Measurements from ENCODE around the gene ATF4. TPM values are rescaled to one million over a fixed set of nuclear protein-coding genes. Genes with fewer than 3 reads are reported as not detected.
"Not testable (repeated sequence)": the region's sequence is repeated elsewhere in the genome, so short reads cannot be mapped to it uniquely, and the experiment has no call there.

The ATF4 gene
- total and polyA plus RNA-seq, 2 experiments from 2014 or later = 203 to 375 TPM

DNA sequence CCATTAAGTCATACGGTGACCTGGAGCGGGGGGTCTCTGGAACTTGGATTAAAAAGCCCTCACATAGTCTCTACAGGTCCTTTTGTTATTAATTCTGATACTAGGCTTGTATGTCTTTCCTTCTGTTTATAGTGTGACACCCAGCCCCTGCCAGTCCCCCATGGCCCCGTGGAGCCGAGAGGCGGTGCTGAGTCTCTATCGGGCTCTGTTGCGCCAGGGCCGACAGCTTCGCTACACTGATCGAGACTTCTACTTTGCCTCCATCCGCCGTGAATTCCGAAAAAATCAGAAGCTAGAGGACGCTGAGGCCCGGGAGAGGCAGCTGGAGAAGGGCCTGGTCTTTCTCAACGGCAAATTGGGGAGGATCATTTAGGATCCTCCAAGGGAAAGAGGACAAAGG, 16.3 kb upstream of the ATF4 start:
- TF ChIP-seq, protein P1, sequence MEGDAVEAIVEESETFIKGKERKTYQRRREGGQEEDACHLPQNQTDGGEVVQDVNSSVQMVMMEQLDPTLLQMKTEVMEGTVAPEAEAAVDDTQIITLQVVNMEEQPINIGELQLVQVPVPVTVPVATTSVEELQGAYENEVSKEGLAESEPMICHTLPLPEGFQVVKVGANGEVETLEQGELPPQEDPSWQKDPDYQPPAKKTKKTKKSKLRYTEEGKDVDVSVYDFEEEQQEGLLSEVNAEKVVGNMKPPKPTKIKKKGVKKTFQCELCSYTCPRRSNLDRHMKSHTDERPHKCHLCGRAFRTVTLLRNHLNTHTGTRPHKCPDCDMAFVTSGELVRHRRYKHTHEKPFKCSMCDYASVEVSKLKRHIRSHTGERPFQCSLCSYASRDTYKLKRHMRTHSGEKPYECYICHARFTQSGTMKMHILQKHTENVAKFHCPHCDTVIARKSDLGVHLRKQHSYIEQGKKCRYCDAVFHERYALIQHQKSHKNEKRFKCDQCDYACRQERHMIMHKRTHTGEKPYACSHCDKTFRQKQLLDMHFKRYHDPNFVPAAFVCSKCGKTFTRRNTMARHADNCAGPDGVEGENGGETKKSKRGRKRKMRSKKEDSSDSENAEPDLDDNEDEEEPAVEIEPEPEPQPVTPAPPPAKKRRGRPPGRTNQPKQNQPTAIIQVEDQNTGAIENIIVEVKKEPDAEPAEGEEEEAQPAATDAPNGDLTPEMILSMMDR (IDR thresholded peaks at IDR 0.05; ENCODE audit: low read depth, low read length) = no peak
- no peaks in the 10 kb centered on the region for H3K9me3 ChIP-seq (ENCODE audit: low read depth)
- no peaks in the 10 kb centered on the region for H3K27me3 ChIP-seq
- peaks cover 14% of the 10 kb centered on the region for H3K4me1 ChIP-seq (ENCODE audit: low read depth)
- DNase-seq (ENCODE audit: low read depth in 1 of 2, low spot score in 1 of 2) = no peak
- peaks cover 35% of the 10 kb centered on the region for H3K36me3 ChIP-seq
- no peak overlapping the region for H3K27ac ChIP-seq
- H3K4me3 ChIP-seq = no peak overlapping the region

DNA sequence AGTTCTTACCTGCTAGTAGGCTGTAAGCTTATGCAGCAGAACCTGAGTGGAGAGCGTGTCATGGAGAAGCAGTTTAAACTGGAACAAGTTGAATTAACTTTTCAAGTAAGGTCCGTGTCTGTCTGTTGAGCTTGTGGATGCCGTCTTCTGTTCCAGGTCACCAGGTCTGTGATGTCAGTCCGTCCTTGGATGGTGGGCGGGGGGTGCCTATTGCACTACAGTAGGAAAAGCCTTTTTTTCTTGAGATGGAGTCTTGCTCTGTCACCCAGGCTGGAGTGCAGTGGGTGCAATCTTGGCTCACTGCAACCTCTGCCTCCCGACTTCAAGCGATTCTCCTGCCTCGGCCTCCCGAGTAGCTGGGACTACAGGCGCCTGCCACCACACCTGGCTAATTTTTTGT, 13.3 kb upstream of the ATF4 start:
- H3K27ac ChIP-seq; DNase-seq (ENCODE audit: low read depth in 1 of 2, low spot score in 1 of 2); H3K4me3 ChIP-seq; H3K9me3 ChIP-seq (ENCODE audit: low read depth); H3K27me3 ChIP-seq; H3K4me1 ChIP-seq (ENCODE audit: low read depth): not testable (repeated sequence)
- H3K36me3 ChIP-seq = peaks cover 62% of the 10 kb centered on the region

DNA sequence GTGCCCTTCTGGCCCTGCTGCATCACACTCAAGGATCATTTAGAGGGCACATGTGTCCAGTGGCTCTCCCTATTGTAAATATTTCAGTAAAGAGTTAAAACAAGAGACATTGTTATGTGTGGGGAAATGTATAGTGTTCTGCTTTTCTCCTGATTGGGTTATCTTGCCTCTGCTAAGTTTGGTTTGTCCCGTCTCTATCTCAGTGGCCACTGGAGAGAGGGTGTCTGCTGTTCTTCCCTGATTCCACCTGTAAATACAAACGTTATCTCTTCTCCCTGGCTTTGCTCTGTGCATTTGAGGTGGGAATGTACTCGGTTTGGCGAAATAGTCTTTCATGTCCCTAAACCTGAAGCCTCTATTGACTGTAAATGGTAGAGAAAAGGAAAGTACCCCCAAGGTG, 12.0 kb upstream of the ATF4 start:
- Histone ChIP-seq H3K4me3 (no peak overlapping the region), H3K27me3 (no peaks in the 10 kb centered on the region), H3K4me1 (ENCODE audit: low read depth) (no peaks in the 10 kb centered on the region), H3K27ac (no peak overlapping the region), H3K9me3 (ENCODE audit: low read depth) (no peaks in the 10 kb centered on the region), H3K36me3 (peaks cover 71% of the 10 kb centered on the region)
- no peak for DNase-seq (ENCODE audit: low read depth in 1 of 2, low spot score in 1 of 2)
- TF ChIP-seq, protein P1 (IDR thresholded peaks at IDR 0.05; ENCODE audit: low read depth, low read length) = no peak

DNA sequence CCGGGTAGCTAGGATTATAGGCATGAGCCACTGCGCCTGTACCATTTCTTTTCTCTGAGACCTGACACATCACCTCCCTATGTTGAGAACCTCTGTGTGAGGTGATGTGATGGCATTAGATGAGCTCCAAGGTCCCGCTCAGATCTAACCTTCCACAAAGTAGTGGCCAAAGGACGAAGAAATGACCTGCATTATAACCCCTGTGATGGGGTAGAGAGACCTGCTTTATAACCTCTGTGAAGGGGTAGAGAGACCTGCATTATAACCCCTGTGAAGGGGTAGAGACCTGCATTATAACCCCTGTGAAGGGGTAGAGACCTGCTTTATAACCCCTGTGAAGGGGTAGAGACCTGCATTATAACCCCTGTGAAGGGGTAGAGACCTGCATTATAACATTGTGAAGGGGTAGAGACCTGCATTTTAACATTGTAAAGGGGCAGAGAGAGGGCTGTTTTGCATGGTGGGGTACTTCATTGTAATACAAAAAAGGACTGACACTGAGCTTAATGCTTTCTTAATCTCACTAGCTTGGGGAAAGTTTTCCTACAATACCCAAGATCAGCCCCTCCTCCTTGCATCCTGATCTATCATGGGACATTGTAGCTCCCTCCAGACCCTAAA, 9.7 kb upstream of the ATF4 start:
- Histone ChIP-seq H3K27ac (no peak overlapping the region), H3K27me3 (no peaks in the 10 kb centered on the region), H3K9me3 (ENCODE audit: low read depth) (no peaks in the 10 kb centered on the region), H3K4me3 (no peak overlapping the region), H3K36me3 (peaks cover 75% of the 10 kb centered on the region), H3K4me1 (ENCODE audit: low read depth) (no peaks in the 10 kb centered on the region)
- no peak for DNase-seq (ENCODE audit: low read depth in 1 of 2, low spot score in 1 of 2)
- TF ChIP-seq, protein P1 (IDR thresholded peaks at IDR 0.05; ENCODE audit: low read depth, low read length) = no peak

DNA sequence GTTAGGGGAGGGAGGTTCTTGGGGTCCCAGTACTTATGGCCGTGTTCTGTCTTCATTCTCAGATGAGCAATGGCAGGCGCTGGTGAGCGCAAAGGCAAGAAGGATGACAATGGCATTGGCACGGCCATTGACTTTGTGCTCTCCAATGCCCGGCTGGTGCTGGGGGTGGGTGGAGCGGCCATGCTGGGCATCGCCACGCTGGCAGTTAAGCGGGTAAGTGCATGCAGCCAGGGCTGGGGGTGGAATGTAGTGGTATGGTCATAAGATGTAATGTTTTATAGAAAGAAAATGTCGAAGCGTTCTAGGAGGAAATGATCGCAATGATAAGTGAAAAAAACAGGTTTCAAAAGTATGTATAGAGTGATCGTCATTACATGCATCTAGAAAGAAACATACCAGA, 9.1 kb upstream of the ATF4 start:
- no peaks in the 10 kb centered on the region for H3K27me3 ChIP-seq
- TF ChIP-seq, protein P1 (IDR thresholded peaks at IDR 0.05; ENCODE audit: low read depth, low read length) = no peak
- H3K27ac ChIP-seq = no peak overlapping the region
- H3K9me3 ChIP-seq (ENCODE audit: low read depth) = no peaks in the 10 kb centered on the region
- H3K4me1 ChIP-seq (ENCODE audit: low read depth) = no peaks in the 10 kb centered on the region
- no peak overlapping the region for H3K4me3 ChIP-seq
- DNase-seq (ENCODE audit: low read depth in 1 of 2, low spot score in 1 of 2) = no peak
- H3K36me3 ChIP-seq = peaks cover 72% of the 10 kb centered on the region

DNA sequence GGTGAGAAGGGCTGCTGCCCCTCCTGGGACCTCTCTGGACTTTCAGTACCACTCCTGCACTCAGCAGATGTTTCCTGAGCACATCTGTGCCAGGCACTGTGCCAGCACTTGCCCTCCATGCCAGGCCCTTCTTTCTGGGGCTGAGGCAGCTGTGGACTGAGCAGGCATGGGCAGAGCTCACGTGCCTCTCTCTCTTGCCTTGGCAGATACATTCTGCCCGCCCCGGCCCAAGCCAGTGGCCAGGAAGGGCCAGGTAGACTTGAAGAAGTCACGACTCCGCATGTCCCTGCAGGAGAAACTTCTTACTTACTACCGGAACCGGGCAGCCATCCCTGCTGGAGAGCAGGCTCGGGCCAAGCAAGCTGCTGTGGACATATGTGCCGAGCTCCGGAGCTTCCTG, 8.3 kb upstream of the ATF4 start:
- H3K36me3 ChIP-seq = peaks cover 64% of the 10 kb centered on the region

More for the DNA sequence above, 8.3 kb upstream of the ATF4 start:
- Histone ChIP-seq H3K4me3 (no peak overlapping the region), H3K27me3 (no peaks in the 10 kb centered on the region), H3K4me1 (ENCODE audit: low read depth) (no peaks in the 10 kb centered on the region), H3K27ac (no peak overlapping the region), H3K9me3 (ENCODE audit: low read depth) (no peaks in the 10 kb centered on the region)
- DNase-seq (ENCODE audit: low read depth in 1 of 2, low spot score in 1 of 2) = no peak
- TF ChIP-seq, protein P1 (IDR thresholded peaks at IDR 0.05; ENCODE audit: low read depth, low read length) = no peak
